Type B pancreatic cell (in vitro differentiated cells): ENCODE data around the gene FOXC1. TPM values are rescaled to one million over a fixed set of nuclear protein-coding genes. Genes with fewer than 3 reads are reported as not detected.

Source experiments
- DNase-seq: peaks from one replicate; pipeline ENCODE4 v3.0.0; 2021; ENCODE audit warnings: mixed read lengths; ENCODE audit not compliant: unreplicated experiment; ENCODE audit errors: extremely low spot score
- H3K27ac Mint-ChIP-seq: 2 replicates; pipeline ENCODE4 v1.8.0; 2021; ENCODE audit warnings: mild to moderate bottlenecking, mixed read lengths
- H3K27me3 Mint-ChIP-seq: 2 replicates; pipeline ENCODE4 v1.8.0; 2021; ENCODE audit warnings: mixed read lengths
- H3K36me3 Mint-ChIP-seq: 2 replicates; pipeline ENCODE4 v1.8.0; 2021; ENCODE audit warnings: mixed read lengths
- H3K4me1 Mint-ChIP-seq: one replicate; pipeline ENCODE4 v1.8.0; 2021; ENCODE audit warnings: mixed read lengths; ENCODE audit not compliant: unreplicated experiment
- H3K4me3 Mint-ChIP-seq: 2 replicates; pipeline ENCODE4 v1.8.0; 2021; ENCODE audit warnings: mild to moderate bottlenecking, mixed read lengths
- H3K9me3 Mint-ChIP-seq: 2 replicates; pipeline ENCODE4 v1.8.0; 2021; ENCODE audit warnings: mixed read lengths
- CTCF ChIP-seq: fragments of 200-600 bp; sonication (generic); conservative IDR thresholded peaks from 2 replicates; pipeline ENCODE4 v1.5.0; 2021; ENCODE audit warnings: antibody characterized with exemption, mild to moderate bottlenecking
- total RNA-seq: library from RNA; stranded (reverse); gene quantifications from 2 replicates; pipeline ENCODE4 v1.2.1, GENCODE V29; 2021; ENCODE audit warnings: low replicate concordance

FOXC1 gene
- total RNA-seq, 1 donor from 2014 or later = 53.5 TPM

GRCh38 chr6:1570848-1571247, 38.9 kb upstream of the FOXC1 start:
- no peak for TF ChIP-seq CTCF
- Mint-ChIP-seq H3K36me3 (no peaks in the 10 kb centered on the region), H3K9me3 (peaks cover 10% of the 10 kb centered on the region), H3K4me1 (peaks cover 18% of the 10 kb centered on the region), H3K27ac (no peak overlapping the region), H3K27me3 (peaks cover 5% of the 10 kb centered on the region), H3K4me3 (no peak overlapping the region)
- DNase-seq = no peak

- Mint-ChIP-seq H3K27me3 (peaks cover 5% of the 10 kb centered on the region), H3K9me3 (peaks cover 10% of the 10 kb centered on the region), H3K36me3 (no peaks in the 10 kb centered on the region), H3K4me3 (no peak overlapping the region), H3K27ac (no peak overlapping the region), H3K4me1 (peaks cover 24% of the 10 kb centered on the region)
- no peak for DNase-seq
- TF ChIP-seq CTCF = no peak
Observed at GRCh38 chr6:1572892-1573291, 36.8 kb upstream of the FOXC1 start.

GRCh38 chr6:1574083-1574761, 35.5 kb upstream of the FOXC1 start:
- Mint-ChIP-seq H3K27ac (peak overlapping the region; percentile 31), H3K9me3 (peaks cover 10% of the 10 kb centered on the region), H3K4me1 (peaks cover 24% of the 10 kb centered on the region), H3K4me3 (no peak overlapping the region), H3K27me3 (peaks cover 11% of the 10 kb centered on the region), H3K36me3 (no peaks in the 10 kb centered on the region)
- no peak for TF ChIP-seq CTCF
- no peak for DNase-seq

GRCh38 chr6:1574890-1575209, 34.9 kb upstream of the FOXC1 start:
- H3K27ac Mint-ChIP-seq = peak overlapping the region; percentile 31
- H3K4me3 Mint-ChIP-seq = no peak overlapping the region
- DNase-seq = no peak
- no peaks in the 10 kb centered on the region for H3K36me3 Mint-ChIP-seq
- no peak for TF ChIP-seq CTCF
- H3K4me1 Mint-ChIP-seq = peaks cover 24% of the 10 kb centered on the region
- peaks cover 10% of the 10 kb centered on the region for H3K9me3 Mint-ChIP-seq
- peaks cover 12% of the 10 kb centered on the region for H3K27me3 Mint-ChIP-seq

GRCh38 chr6:1575210-1576041, 34.3 kb upstream of the FOXC1 start:
- no peak for DNase-seq

More at GRCh38 chr6:1575210-1576041, 34.3 kb upstream of the FOXC1 start:
- TF ChIP-seq CTCF = no peak
- Mint-ChIP-seq H3K4me1 (peaks cover 24% of the 10 kb centered on the region), H3K27me3 (peaks cover 12% of the 10 kb centered on the region), H3K36me3 (no peaks in the 10 kb centered on the region), H3K4me3 (peak overlapping the region; percentile 27), H3K9me3 (peaks cover 10% of the 10 kb centered on the region), H3K27ac (peak overlapping the region; percentile 43)
